HUES64 (cell line): ENCODE measurements around the gene TMEM259.

Experiments used
- H3K27ac ChIP-seq: 2 replicates; pipeline ENCODE4 v1.7.0; 2013; ENCODE audit warnings: low read depth, low read length, inconsistent platforms
- H3K27me3 ChIP-seq: 2 replicates; pipeline ENCODE4 v1.6.1; 2013; ENCODE audit warnings: mild to moderate bottlenecking, low read length; ENCODE audit not compliant: insufficient read depth
- H3K36me3 ChIP-seq: 2 replicates; pipeline ENCODE4 v1.6.1; 2013; ENCODE audit warnings: mild to moderate bottlenecking, low read length; ENCODE audit not compliant: insufficient read depth
- H3K4me1 ChIP-seq: 2 replicates; pipeline ENCODE4 v1.6.1; 2013; ENCODE audit warnings: mild to moderate bottlenecking, low read length, moderate library complexity; ENCODE audit not compliant: insufficient read depth
- H3K4me3 ChIP-seq: 2 replicates; pipeline ENCODE4 v1.5.1; 2013; ENCODE audit warnings: mild to moderate bottlenecking, low read length, moderate library complexity
- H3K9ac ChIP-seq: 2 replicates; pipeline ENCODE4 v1.6.1; 2013; ENCODE audit warnings: mild to moderate bottlenecking, low read depth, low read length
- H3K9me3 ChIP-seq: 2 replicates; pipeline ENCODE4 v1.6.1; 2013; ENCODE audit warnings: low read depth, low read length; ENCODE audit not compliant: insufficient read depth
- WGBS: fragments of 150-250, 120-280 bp; methylation state at CpG from one replicate; pipeline ENCODE4 v1.1.7; 2013; ENCODE audit warnings: missing lambda C conversion rate; 5-methylcytosine and 5-hydroxymethylcytosine counted together

The TMEM259 gene

GRCh38 chr19:1019616-1019961 is 1.3 kb downstream of the TMEM259 start:
- no peaks in the 10 kb centered on the region for H3K27me3 ChIP-seq
- 0 out of 2 replicates have a peak overlapping the region, but pooled peaks have one; percentile 41 for H3K27ac ChIP-seq
- H3K9ac ChIP-seq = peak overlapping the region; percentile 80
- WGBS = 85% methylated on average over 18 of the region's 18 CpGs
- H3K9me3 ChIP-seq = no peaks in the 10 kb centered on the region
- peaks cover 14% of the 10 kb centered on the region; the same call in 1 of the 2 replicates for H3K4me1 ChIP-seq
- H3K4me3 ChIP-seq = peak overlapping the region; percentile 85
- H3K36me3 ChIP-seq = peaks cover 8% of the 10 kb centered on the region; the same call in 1 of the 2 replicates

- no peaks in the 10 kb centered on the region for H3K27me3 ChIP-seq
- H3K4me1 ChIP-seq = peaks cover 14% of the 10 kb centered on the region; the same call in 1 of the 2 replicates
- H3K27ac ChIP-seq = no peak overlapping the region
- H3K4me3 ChIP-seq = peak overlapping the region; percentile 85
- no peaks in the 10 kb centered on the region for H3K9me3 ChIP-seq
- H3K9ac ChIP-seq = peak overlapping the region; percentile 80
- 91% methylated on average over 16 of the region's 17 CpGs for WGBS
- peaks cover 12% of the 10 kb centered on the region for H3K36me3 ChIP-seq
Measured at GRCh38 chr19:1018932-1019615, 1.8 kb downstream of the TMEM259 start.

GRCh38 chr19:1018393-1018792 is 2.5 kb downstream of the TMEM259 start:
- H3K27me3 ChIP-seq = no peaks in the 10 kb centered on the region
- H3K4me1 ChIP-seq = peaks cover 14% of the 10 kb centered on the region; the same call in 1 of the 2 replicates
- no peak overlapping the region for H3K4me3 ChIP-seq
- WGBS = 95% methylated on average over 5 of the region's 5 CpGs
- H3K36me3 ChIP-seq = peaks cover 18% of the 10 kb centered on the region
- 0 out of 2 replicates have a peak overlapping the region, but pooled peaks have one; percentile 8 for H3K27ac ChIP-seq
- H3K9ac ChIP-seq = no peak overlapping the region
- H3K9me3 ChIP-seq = no peaks in the 10 kb centered on the region

GRCh38 chr19:1017906-1018305 is 3.0 kb downstream of the TMEM259 start:
- H3K4me1 ChIP-seq = peaks cover 14% of the 10 kb centered on the region; the same call in 1 of the 2 replicates
- WGBS = 95% methylated on average over 9 of the region's 9 CpGs
- H3K9me3 ChIP-seq = no peaks in the 10 kb centered on the region
- H3K27ac ChIP-seq = no peak overlapping the region
- no peaks in the 10 kb centered on the region for H3K27me3 ChIP-seq
- H3K9ac ChIP-seq = no peak overlapping the region; the same call in 1 of the 2 replicates
- H3K36me3 ChIP-seq = peaks cover 23% of the 10 kb centered on the region
- H3K4me3 ChIP-seq = no peak overlapping the region

GRCh38 chr19:1017115-1017905 is 3.6 kb downstream of the TMEM259 start:
- 85% methylated on average over 24 of the region's 24 CpGs for WGBS
- H3K36me3 ChIP-seq = peaks cover 26% of the 10 kb centered on the region
- no peak overlapping the region for H3K4me3 ChIP-seq
- 0 out of 2 replicates have a peak overlapping the region, but pooled peaks have one; percentile 64 for H3K27ac ChIP-seq
- no peaks in the 10 kb centered on the region for H3K9me3 ChIP-seq
- H3K9ac ChIP-seq = no peak overlapping the region; the same call in 1 of the 2 replicates
- H3K4me1 ChIP-seq = peaks cover 14% of the 10 kb centered on the region; the same call in 1 of the 2 replicates
- H3K27me3 ChIP-seq = no peaks in the 10 kb centered on the region

GRCh38 chr19:1016647-1017114 is 4.2 kb downstream of the TMEM259 start:
- peaks cover 14% of the 10 kb centered on the region; the same call in 1 of the 2 replicates for H3K4me1 ChIP-seq
- H3K27me3 ChIP-seq = no peaks in the 10 kb centered on the region
- no peaks in the 10 kb centered on the region for H3K9me3 ChIP-seq
- peaks cover 31% of the 10 kb centered on the region for H3K36me3 ChIP-seq
- H3K4me3 ChIP-seq = no peak overlapping the region
- H3K9ac ChIP-seq = no peak overlapping the region
- H3K27ac ChIP-seq = peak overlapping the region; percentile 64; the same call in 1 of the 2 replicates
- 74% methylated on average over 12 of the region's 12 CpGs for WGBS

- peaks cover 33% of the 10 kb centered on the region for H3K36me3 ChIP-seq
- no peak overlapping the region for H3K4me3 ChIP-seq
- H3K9me3 ChIP-seq = no peaks in the 10 kb centered on the region
- H3K27ac ChIP-seq = peak overlapping the region; percentile 68
- peak overlapping the region; percentile 44; the same call in 1 of the 2 replicates for H3K9ac ChIP-seq
- H3K27me3 ChIP-seq = no peaks in the 10 kb centered on the region
- H3K4me1 ChIP-seq = peaks cover 14% of the 10 kb centered on the region; the same call in 1 of the 2 replicates
- WGBS = 55% methylated on average over 31 of the region's 31 CpGs
Measured at GRCh38 chr19:1015782-1016646, 4.9 kb downstream of the TMEM259 start.

- Histone ChIP-seq H3K9ac (peak overlapping the region; percentile 44; the same call in 1 of the 2 replicates), H3K4me3 (no peak overlapping the region), H3K27ac (no peak overlapping the region), H3K27me3 (no peaks in the 10 kb centered on the region), H3K9me3 (no peaks in the 10 kb centered on the region), H3K4me1 (peaks cover 14% of the 10 kb centered on the region; the same call in 1 of the 2 replicates), H3K36me3 (peaks cover 39% of the 10 kb centered on the region)
- WGBS = 94% methylated on average over 29 of the region's 29 CpGs
Measured at GRCh38 chr19:1015061-1015781, 5.7 kb downstream of the TMEM259 start.

GRCh38 chr19:1014161-1015060 is 6.5 kb downstream of the TMEM259 start:
- no peak overlapping the region for H3K4me3 ChIP-seq
- no peak overlapping the region for H3K27ac ChIP-seq
- peaks cover 43% of the 10 kb centered on the region for H3K36me3 ChIP-seq
- peaks cover 14% of the 10 kb centered on the region; the same call in 1 of the 2 replicates for H3K4me1 ChIP-seq
- H3K9ac ChIP-seq = no peak overlapping the region
- no peaks in the 10 kb centered on the region for H3K9me3 ChIP-seq
- 94% methylated on average over 49 of the region's 49 CpGs for WGBS
- H3K27me3 ChIP-seq = no peaks in the 10 kb centered on the region
